Measurements from ENCODE around the gene TMEM97.

TMEM97 gene

GRCh38 chr17:28365487-28365886 lies 46.5 kb downstream of the TMEM97 start:
- no peak for DNase-seq (ENCODE audit: low read depth)

DNA sequence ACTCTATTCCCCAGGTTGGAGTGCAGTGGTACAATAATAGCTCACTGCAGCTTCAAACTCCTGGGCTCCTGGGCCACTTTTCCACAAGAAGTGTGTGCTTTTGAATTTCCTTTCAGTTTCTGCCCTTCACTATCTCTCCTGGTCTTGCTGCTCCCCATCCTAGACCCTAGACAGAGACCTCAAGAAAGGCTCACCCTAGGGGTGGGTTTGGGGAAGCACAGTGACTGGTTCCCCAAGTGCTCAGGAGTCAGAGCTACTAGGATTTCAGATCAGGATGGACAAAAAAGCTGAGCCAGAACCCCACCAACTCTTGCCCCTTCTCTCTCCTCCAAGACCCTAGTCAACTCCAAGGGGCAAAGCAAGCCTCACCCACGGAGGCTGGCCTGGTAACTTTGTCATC lies 47.6 kb downstream of the TMEM97 start:
- DNase-seq (ENCODE audit: low read depth), result no peak

GRCh38 chr17:28367641-28368305 lies 48.8 kb downstream of the TMEM97 start:
- no peak for DNase-seq (ENCODE audit: low read depth)

- DNase-seq (ENCODE audit: low read depth), result no peak
These were observed 49.4 kb downstream of the TMEM97 start for GRCh38 chr17:28368306-28368831.

DNA sequence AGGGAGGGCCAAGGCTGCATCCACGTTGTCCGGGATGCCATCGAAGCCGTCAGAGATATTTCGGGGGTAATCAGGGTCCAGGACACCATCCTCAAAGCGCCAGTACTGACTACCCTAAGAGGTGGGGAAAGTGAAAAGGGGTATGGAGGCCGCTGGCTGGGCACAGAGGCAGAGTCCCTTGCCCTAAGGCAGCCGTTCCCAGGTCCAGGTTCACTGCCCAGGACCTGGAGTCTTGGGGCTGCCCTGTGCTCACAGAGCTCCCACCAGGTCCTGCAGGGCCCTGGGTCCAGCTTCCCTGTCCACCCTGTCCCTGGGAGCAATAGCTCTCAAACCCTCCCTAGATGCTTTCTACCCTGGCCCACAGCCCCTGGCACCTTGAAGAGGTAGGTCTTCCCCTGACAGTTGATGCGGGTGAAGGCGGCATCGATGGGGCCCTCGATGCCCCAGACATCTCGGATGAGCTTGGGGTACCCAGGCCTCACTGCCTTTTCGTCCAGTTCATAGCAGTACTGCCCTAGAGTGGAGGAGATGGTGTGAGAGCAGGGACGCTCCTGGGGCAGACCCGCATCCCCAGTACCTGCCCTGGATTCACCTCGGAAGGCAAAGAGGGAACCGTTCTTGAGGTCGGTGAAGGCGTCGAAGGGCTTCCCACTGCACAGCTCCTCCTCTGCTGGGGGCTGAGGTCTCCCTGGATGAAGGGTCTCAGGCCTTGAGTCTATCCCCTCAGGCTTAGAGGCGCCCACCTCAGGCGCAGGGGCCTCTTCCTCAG lies 50.1 kb downstream of the TMEM97 start:
- DNase-seq (ENCODE audit: low read depth), result no peak

GRCh38 chr17:28369684-28370034 lies 50.7 kb downstream of the TMEM97 start:
- no peak for DNase-seq (ENCODE audit: low read depth)

DNA sequence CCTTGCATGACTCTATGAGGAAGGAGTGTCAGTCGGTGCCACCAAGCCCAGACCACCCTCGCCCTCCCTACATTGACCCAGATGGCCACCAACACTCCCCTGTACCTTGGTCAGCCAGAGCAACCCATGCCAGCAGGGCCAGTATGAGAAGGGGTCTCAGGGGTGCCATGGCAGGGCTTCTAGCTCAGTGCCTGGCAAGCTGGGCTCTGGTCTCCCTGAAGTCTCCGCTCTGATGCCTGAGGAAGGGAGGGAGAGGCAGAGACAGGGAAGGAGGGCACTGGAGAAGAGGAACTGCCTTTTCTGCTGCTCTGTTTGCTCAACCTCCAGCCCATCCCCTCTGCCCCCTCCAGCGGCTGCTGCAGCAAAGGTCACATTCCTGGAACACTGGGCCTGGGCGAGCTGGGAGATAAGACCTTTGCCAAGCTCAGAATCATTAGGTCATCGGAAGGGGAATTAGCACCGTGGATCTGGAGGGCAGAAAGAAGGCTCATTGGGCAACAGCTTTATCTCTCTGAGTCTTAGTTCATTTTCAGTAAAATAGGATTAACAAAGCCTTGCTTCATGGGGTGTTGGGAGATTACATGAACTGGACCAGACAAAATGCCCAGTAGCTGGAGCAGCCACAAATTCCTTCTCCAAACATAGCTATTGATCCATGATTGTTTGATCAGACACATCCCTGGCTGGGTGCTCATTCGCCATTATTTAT lies 51.2 kb downstream of the TMEM97 start, which contains the start of gene VTN:
VTN (minus strand) TSS at position 273 of the 709 bp plus-strand sequence; CDS start at position 169, 104 bp downstream.
- DNase-seq (ENCODE audit: low read depth), result no peak

- DNase-seq (ENCODE audit: low read depth), result no peak
These were observed 51.7 kb downstream of the TMEM97 start for GRCh38 chr17:28370744-28371103.

- DNase-seq (ENCODE audit: low read depth), result peak; percentile 87
These were observed 52.5 kb downstream of the TMEM97 start, which contains the start of gene SARM1 for GRCh38 chr17:28371245-28372202. SARM1 (plus strand) TSS chr17:28371694; CDS start chr17:28372033, 339 bp downstream.

GRCh38 chr17:28372203-28372944 lies 53.4 kb downstream of the TMEM97 start:
- no peak for DNase-seq (ENCODE audit: low read depth)

GRCh38 chr17:28372945-28373274 lies 53.9 kb downstream of the TMEM97 start:
- DNase-seq (ENCODE audit: low read depth), result no peak

Data from stimulated activated CD8-positive, alpha-beta memory T cell treated with anti-CD3 and anti-CD28 coated beads, Interleukin-4, amount 100 ng/mL, for 24 hours (primary cell).